IMR-90 (cell line): Measurements from ENCODE around the gene CDR2L. TPM values are rescaled to one million over a fixed set of nuclear protein-coding genes. Genes with fewer than 3 reads are reported as not detected.

Source experiments
- ATAC-seq: fragments of 200-7000 bp; cut with Tn5 transposase; 2 replicates; pipeline ENCODE4 v1.9.1; 2020; ENCODE audit warnings: low read depth, mild to moderate bottlenecking, moderate library complexity
- BruUV-seq: library from RNA; stranded (reverse); fragments of 400-500 nt; replicated peaks from 2 replicates; lab custom pipeline; 2021; lab: Mats Ljungman, UMichigan
- CTCF ChIA-PET: fragments of 300-600 bp; formaldehyde crosslinking; extraction: SDS; loops from one replicate; lab custom pipeline; 2021; ENCODE audit warnings: antibody characterized with exemption; lab: Yijun Ruan, JAX
- POLR2A ChIA-PET: fragments of 300-600 bp; sonication (Branson Sonifier 250); formaldehyde crosslinking; loops from one replicate; lab custom pipeline; 2022; ENCODE audit warnings: antibody characterized with exemption; ENCODE audit not compliant: unreplicated experiment; lab: Charles Lee
- DNase-seq: peaks from one replicate; pipeline ENCODE4 v3.0.0; 2013
- H2AFZ ChIP-seq: replicated peaks from 2 replicates; pipeline ENCODE3; 2013; ENCODE audit warnings: low read length, mild to moderate bottlenecking; ENCODE audit not compliant: poor library complexity
- H2AK5ac ChIP-seq: 2 replicates; pipeline ENCODE4 v1.6.1; 2013; ENCODE audit warnings: low read depth, low read length, inconsistent platforms
- H2AK9ac ChIP-seq: replicated peaks from 2 replicates; pipeline ENCODE3; 2013; ENCODE audit warnings: mild to moderate bottlenecking, low read depth, low read length, moderate library complexity; ENCODE audit not compliant: poor library complexity
- H2BK120ac ChIP-seq: 2 replicates; pipeline ENCODE4 v1.6.1; 2013; ENCODE audit warnings: low read depth, low read length, inconsistent platforms
- H2BK15ac ChIP-seq: 3 replicates; pipeline ENCODE4 v1.6.1; 2013; ENCODE audit warnings: low read depth, low read length, inconsistent platforms
- H2BK20ac ChIP-seq: 2 replicates; pipeline ENCODE4 v1.6.1; 2013; ENCODE audit warnings: low read depth, mild to moderate bottlenecking, inconsistent platforms, low read length, moderate library complexity
- H2BK5ac ChIP-seq: 2 replicates; pipeline ENCODE4 v1.6.1; 2013; ENCODE audit warnings: mild to moderate bottlenecking, low read depth, low read length, inconsistent platforms; ENCODE audit not compliant: poor library complexity, severe bottlenecking
- H3K14ac ChIP-seq: replicated peaks from 2 replicates; pipeline ENCODE4 v1.6.1; 2013; ENCODE audit warnings: low read depth, low read length, inconsistent platforms
- H3K18ac ChIP-seq: 2 replicates; pipeline ENCODE4 v1.6.1; 2013; ENCODE audit warnings: low read depth, low read length, control low read depth
- H3K23ac ChIP-seq: 2 replicates; pipeline ENCODE4 v1.6.1; 2013; ENCODE audit warnings: low read depth, low read length, inconsistent platforms
- H3K27ac ChIP-seq: 2 replicates; pipeline ENCODE4 v1.5.1; 2013; ENCODE audit warnings: mild to moderate bottlenecking, control low read depth, low read length; ENCODE audit not compliant: insufficient read depth
- H3K27me3 ChIP-seq: 2 replicates; pipeline ENCODE4 v1.6.1; 2013; ENCODE audit warnings: low read length; ENCODE audit not compliant: control insufficient read depth, insufficient read depth
- H3K36me3 ChIP-seq: 2 replicates; pipeline ENCODE4 v1.6.1; 2013; ENCODE audit warnings: low read length, mixed read lengths; ENCODE audit not compliant: control insufficient read depth, insufficient read depth
- H3K4ac ChIP-seq: 2 replicates; pipeline ENCODE4 v1.6.1; 2013; ENCODE audit warnings: low read depth, low read length, inconsistent platforms
- H3K4me1 ChIP-seq: 2 replicates; pipeline ENCODE4 v1.6.1; 2013; ENCODE audit warnings: low read length, mixed read lengths; ENCODE audit not compliant: control insufficient read depth, insufficient read depth
- H3K4me2 ChIP-seq: 2 replicates; pipeline ENCODE4 v1.6.1; 2013; ENCODE audit warnings: low read depth, mild to moderate bottlenecking, control low read depth, low read length, moderate library complexity
- H3K4me3 ChIP-seq: 2 replicates; pipeline ENCODE4 v1.5.1; 2013; ENCODE audit warnings: low read depth, mild to moderate bottlenecking, control low read depth, low read length, moderate library complexity; ENCODE audit not compliant: insufficient read depth
- H3K56ac ChIP-seq: 2 replicates; pipeline ENCODE4 v1.6.1; 2013; ENCODE audit warnings: low read length, inconsistent platforms; ENCODE audit not compliant: insufficient read depth; ENCODE audit errors: extremely low read depth
- H3K79me1 ChIP-seq, 2 experiments: 2 replicates each; pipeline ENCODE4 v1.6.1; 2013; ENCODE audit warnings: low read length in 2 of 2, inconsistent platforms in 1 of 2, low read depth in 1 of 2
- H3K9ac ChIP-seq: 2 replicates; pipeline ENCODE4 v1.6.1; 2013; ENCODE audit warnings: low read depth, low read length, control low read depth
- H3K9me1 ChIP-seq: 2 replicates; pipeline ENCODE4 v1.6.1; 2013; ENCODE audit warnings: low read length, inconsistent platforms; ENCODE audit not compliant: insufficient read depth
- H3K9me3 ChIP-seq: 2 replicates; pipeline ENCODE4 v1.6.1; 2013; ENCODE audit warnings: low read length; ENCODE audit not compliant: control insufficient read depth, insufficient read depth
- H4K20me1 ChIP-seq: 2 replicates; pipeline ENCODE4 v1.6.1; 2013; ENCODE audit warnings: low read length, inconsistent platforms; ENCODE audit not compliant: insufficient read depth
- H4K5ac ChIP-seq: 2 replicates; pipeline ENCODE4 v1.6.1; 2013; ENCODE audit warnings: mild to moderate bottlenecking, low read depth, low read length, control low read depth
- H4K8ac ChIP-seq, 2 experiments: 2 replicates each; pipeline ENCODE4 v1.6.1; 2013; ENCODE audit warnings: low read depth in 2 of 2, low read length in 2 of 2, control low read depth in 1 of 2, inconsistent platforms in 1 of 2
- H4K91ac ChIP-seq: 2 replicates; pipeline ENCODE4 v1.6.1; 2013; ENCODE audit warnings: low read depth, low read length, inconsistent platforms; ENCODE audit not compliant: insufficient read depth
- CEBPB ChIP-seq: IDR thresholded peaks from 2 replicates; pipeline ENCODE4 v1.6.1; 2012; ENCODE audit warnings: low read depth, low read length, improper control_type of control experiment
- WGBS, 2 experiments: methylation state at CpG; one replicate each; pipeline versions ENCODE4 v1.1.5 to v1.1.7; 2013; ENCODE audit warnings: missing lambda C conversion rate in 2 of 2; ENCODE audit not compliant: insufficient read length in 1 of 2; ENCODE audit errors: extremely low coverage in 2 of 2; 5-methylcytosine and 5-hydroxymethylcytosine counted together
- dilution Hi-C: fragments of 300-500 bp; cut with HindIII; formaldehyde crosslinking; loops from one replicate; pipeline ENCODE4 v1.14.3; 2018; ENCODE audit warnings: low sequenced_read_pairs; ENCODE audit not compliant: unreplicated experiment
- in situ Hi-C: fragments of 300-500 bp; cut with MboI; formaldehyde crosslinking; loops from 3 replicates; pipeline ENCODE4 v1.14.3; 2019; ENCODE audit warnings: low sequenced_read_pairs, inconsistent platforms, mixed read lengths
- intact Hi-C: fragments of 100-400 bp; cut with micrococcal nuclease; formaldehyde crosslinking; loops from 2 replicates; pipeline ENCODE4 v1.10.0; 2022
- polyA plus RNA-seq, 3 experiments: library from polyadenylated mRNA; depleted of rRNA; stranded (reverse); fragments of >200 nt; gene quantifications; 2 replicates each; pipeline ENCODE4 v1.2.3, GENCODE V29; 2012; ENCODE audit warnings: low replicate concordance in 1 of 3
- total RNA-seq: library from RNA; depleted of rRNA; stranded (reverse); fragments of >200 nt; gene quantifications from 2 replicates; pipeline ENCODE4 v1.2.3, GENCODE V29; 2012

Gene CDR2L
- total and polyA plus RNA-seq, 2 of the 4 experiments (the other 2 are of a cell fraction) = 5.7 to 18.9 TPM

GRCh38 chr17:74949455-74950115 lies 37.8 kb upstream of the CDR2L start:
- in situ Hi-C loops = loop anchor here (10.0 kb wide), 1 partner anchor 205 kb away; the partner anchor contains the start of gene NHERF1
- no peak for TF ChIP-seq CEBPB
- no peak overlapping the region for H3K23ac ChIP-seq
- H2BK120ac ChIP-seq = no peak overlapping the region
- H2AFZ ChIP-seq = no peak overlapping the region
- no peak overlapping the region for H4K91ac ChIP-seq
- H4K5ac ChIP-seq = no peak overlapping the region
- H3K27ac ChIP-seq = no peak overlapping the region
- no peaks in the 10 kb centered on the region for H3K4me1 ChIP-seq
- H3K56ac ChIP-seq = no peak overlapping the region
- H3K9ac ChIP-seq = no peak overlapping the region
- peaks cover 51% of the 10 kb centered on the region for H3K27me3 ChIP-seq
- no TSS peak for BruUV-seq
- no peak overlapping the region for H4K8ac ChIP-seq
- H3K14ac ChIP-seq = no peak overlapping the region
- no peaks in the 10 kb centered on the region for H3K79me1 ChIP-seq
- H3K4me3 ChIP-seq = no peak overlapping the region
- no peak overlapping the region for H2BK5ac ChIP-seq
- WGBS, 2 experiments = 37% methylated on average over 7 of the region's 12 CpGs; no CpG with 5 or more reads in 1 of the 2 experiments
- DNase-seq (no peak), ATAC-seq (no peak)
- H3K18ac ChIP-seq = no peak overlapping the region
- ChIA-PET POLR2A (no interaction called here), CTCF (interaction anchor here (1.2 kb wide), 1 partner anchor 26 kb away, joined by 3 read pairs; the partner anchor contains the start of genes OTOP2 and USH1G)
- no peak overlapping the region for H2BK20ac ChIP-seq
- H2AK9ac ChIP-seq = no peak overlapping the region
- no peak overlapping the region for H2AK5ac ChIP-seq
- dilution Hi-C loops = no loop called here
- H3K9me1 ChIP-seq = no peaks in the 10 kb centered on the region
- no peaks in the 10 kb centered on the region for H3K36me3 ChIP-seq
- no peaks in the 10 kb centered on the region for H4K20me1 ChIP-seq
- intact Hi-C loops = no loop called here
- no peak overlapping the region for H2BK15ac ChIP-seq
- H3K4ac ChIP-seq = no peak overlapping the region
- no peaks in the 10 kb centered on the region for H3K9me3 ChIP-seq
- H3K4me2 ChIP-seq = no peak overlapping the region
